ENCODE measurements around the gene PRKN. TPM values are rescaled to one million over a fixed set of nuclear protein-coding genes. Genes with fewer than 3 reads are reported as not detected.

PRKN gene
- total RNA-seq, 4 donors from 2014 or later, result 4.4 to 669 (median 10.5) TPM

GRCh38 chr6:162576016-162576415, 151.6 kb downstream of the PRKN start:
- Histone ChIP-seq H3K36me3 (no peaks in the 10 kb centered on the region), H3K27ac (no peak overlapping the region), H3K4me3 (no peak overlapping the region), H3K4me1 (no peaks in the 10 kb centered on the region), H3K27me3 (no peaks in the 10 kb centered on the region), H3K9me3 (no peaks in the 10 kb centered on the region)
- no peak for DNase-seq
- TF ChIP-seq POLR2A (IDR thresholded peaks at IDR 0.05) (no peak), CTCF (IDR thresholded peaks at IDR 0.05) (no peak)

- Histone ChIP-seq H3K4me3 (no peak overlapping the region), H3K27ac (no peak overlapping the region), H3K36me3 (no peaks in the 10 kb centered on the region), H3K9me3 (peaks cover 0 to 5% (median 0%) of the 10 kb centered on the region in 4 donors), H3K27me3 (no peaks in the 10 kb centered on the region), H3K4me1 (no peaks in the 10 kb centered on the region)
- DNase-seq, result no peak
- TF ChIP-seq POLR2A (IDR thresholded peaks at IDR 0.05), result no peak
- no peak for TF ChIP-seq CTCF (IDR thresholded peaks at IDR 0.05)
Measured at GRCh38 chr6:162572240-162572639, 155.3 kb downstream of the PRKN start.

GRCh38 chr6:162568266-162568665, 159.3 kb downstream of the PRKN start:
- H3K36me3 ChIP-seq, result no peaks in the 10 kb centered on the region
- DNase-seq, result no peak
- H3K27ac ChIP-seq, result no peak overlapping the region
- H3K9me3 ChIP-seq, result peaks cover 0 to 5% (median 0%) of the 10 kb centered on the region in 4 donors
- no peak for TF ChIP-seq CTCF (IDR thresholded peaks at IDR 0.05)
- TF ChIP-seq POLR2A (IDR thresholded peaks at IDR 0.05), result no peak
- H3K4me1 ChIP-seq, result no peaks in the 10 kb centered on the region
- H3K4me3 ChIP-seq, result no peak overlapping the region
- no peaks in the 10 kb centered on the region for H3K27me3 ChIP-seq

- Histone ChIP-seq H3K27ac (no peak overlapping the region), H3K4me3 (no peak overlapping the region), H3K4me1 (no peaks in the 10 kb centered on the region), H3K27me3 (no peaks in the 10 kb centered on the region), H3K36me3 (no peaks in the 10 kb centered on the region), H3K9me3 (no peaks in the 10 kb centered on the region)
- TF ChIP-seq POLR2A (IDR thresholded peaks at IDR 0.05) (no peak), CTCF (IDR thresholded peaks at IDR 0.05) (no peak)
- DNase-seq, result no peak
Measured at GRCh38 chr6:162562041-162562440, 165.5 kb downstream of the PRKN start.

GRCh38 chr6:162560891-162561290, 166.7 kb downstream of the PRKN start:
- no peak overlapping the region for H3K4me3 ChIP-seq
- no peak for DNase-seq
- H3K27ac ChIP-seq, result no peak overlapping the region
- TF ChIP-seq CTCF (IDR thresholded peaks at IDR 0.05) (no peak), POLR2A (IDR thresholded peaks at IDR 0.05) (no peak)
- H3K4me1 ChIP-seq, result no peaks in the 10 kb centered on the region
- H3K27me3 ChIP-seq, result no peaks in the 10 kb centered on the region
- H3K36me3 ChIP-seq, result no peaks in the 10 kb centered on the region
- H3K9me3 ChIP-seq, result no peaks in the 10 kb centered on the region

- no peak overlapping the region for H3K4me3 ChIP-seq
- no peak overlapping the region for H3K27ac ChIP-seq
- no peaks in the 10 kb centered on the region for H3K9me3 ChIP-seq
- H3K4me1 ChIP-seq, result no peaks in the 10 kb centered on the region
- H3K27me3 ChIP-seq, result no peaks in the 10 kb centered on the region
- H3K36me3 ChIP-seq, result no peaks in the 10 kb centered on the region
- TF ChIP-seq CTCF (IDR thresholded peaks at IDR 0.05) (no peak), POLR2A (IDR thresholded peaks at IDR 0.05) (no peak)
- no peak for DNase-seq
Measured at GRCh38 chr6:162554531-162554930, 173.0 kb downstream of the PRKN start.
